ENCODE results near the gene LDLRAD2. TPM values are rescaled to one million over a fixed set of nuclear protein-coding genes. Genes with fewer than 3 reads are reported as not detected.
A peak's percentile ranks its signal among the peaks of the same experiment; 100 is the strongest.

Gene LDLRAD2
- total and polyA plus RNA-seq, 10 of the 15 experiments (the other 5 are each of a cell fraction or from before 2014, with no cell fraction given), result 0.04 to 0.23 (median 0.11) TPM; not detected in 7

DNA sequence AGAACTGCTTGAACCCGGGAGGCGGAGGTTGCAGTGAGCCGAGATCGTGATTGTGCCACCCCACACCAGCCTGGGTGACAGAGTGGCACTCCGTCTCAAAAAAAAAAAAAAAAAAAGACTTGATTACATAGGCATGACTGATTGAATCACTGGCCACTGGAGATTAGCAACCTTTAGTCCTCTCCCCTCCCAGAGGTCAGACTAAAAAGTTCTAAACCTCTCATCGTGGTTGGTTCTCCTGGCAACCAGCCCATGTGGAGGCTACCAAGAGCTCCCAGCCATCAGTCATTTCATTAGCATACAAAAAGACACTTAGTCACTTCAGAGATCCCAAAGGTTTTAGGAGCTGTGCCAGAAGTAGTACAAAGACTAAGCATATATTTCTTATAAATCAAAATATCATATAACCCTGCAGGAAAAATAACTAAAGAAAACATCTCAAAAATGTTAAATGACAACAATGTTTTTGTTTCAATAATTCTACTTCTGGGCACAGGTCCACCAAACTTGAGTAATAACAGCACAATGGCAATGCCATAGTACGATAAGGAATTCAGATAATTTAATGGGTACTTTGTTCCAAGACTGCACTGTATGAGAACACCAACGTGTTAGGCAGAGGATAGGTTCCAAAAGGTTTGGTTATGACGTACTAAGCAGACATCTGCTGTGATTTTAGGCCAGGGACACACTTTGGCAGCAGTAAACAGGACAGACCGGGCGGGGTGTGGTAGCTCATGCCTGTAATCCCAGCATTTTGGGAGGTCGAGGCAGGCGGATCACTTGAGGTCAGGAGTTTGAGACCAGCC, 47.2 kb upstream of the LDLRAD2 start (continued):
- TF ChIP-seq, protein P1, sequence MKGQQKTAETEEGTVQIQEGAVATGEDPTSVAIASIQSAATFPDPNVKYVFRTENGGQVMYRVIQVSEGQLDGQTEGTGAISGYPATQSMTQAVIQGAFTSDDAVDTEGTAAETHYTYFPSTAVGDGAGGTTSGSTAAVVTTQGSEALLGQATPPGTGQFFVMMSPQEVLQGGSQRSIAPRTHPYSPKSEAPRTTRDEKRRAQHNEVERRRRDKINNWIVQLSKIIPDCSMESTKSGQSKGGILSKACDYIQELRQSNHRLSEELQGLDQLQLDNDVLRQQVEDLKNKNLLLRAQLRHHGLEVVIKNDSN (IDR thresholded peaks at IDR 0.05; ENCODE audit: borderline replicate concordance, extremely low read length, insufficient read depth, low read depth, low read length), result no peak
- TF ChIP-seq ZNF384 (IDR thresholded peaks at IDR 0.05; ENCODE audit: borderline replicate concordance, low read depth, low read length) (0 out of 2 replicates have a peak, but pooled peaks have one; percentile 41), ETV6 (conservative IDR thresholded peaks at IDR 0.05 in 1 of 2, IDR thresholded peaks at IDR 0.05 in 1 of 2; ENCODE audit: borderline replicate concordance in 1 of 2, low read depth in 1 of 2) (no peak), ATF7 (IDR thresholded peaks at IDR 0.05; ENCODE audit: low read depth) (0 out of 2 replicates have a peak, but pooled peaks have one; percentile 15), PBX3 (IDR thresholded peaks at IDR 0.05; ENCODE audit: insufficient replicate concordance, low read depth, low read length) (peak; percentile 45), CHD1 (IDR thresholded peaks at IDR 0.05; ENCODE audit: low read depth, low read length) (no peak), TAF1 (IDR thresholded peaks at IDR 0.05; ENCODE audit: borderline replicate concordance, low read depth, low read length) (no peak), CREB1 (IDR thresholded peaks at IDR 0.05; ENCODE audit: low read depth) (0 out of 2 replicates have a peak, but pooled peaks have one; percentile 12), MAX (IDR thresholded peaks at IDR 0.05; ENCODE audit: low read depth, low read length) (no peak), RUNX3 (IDR thresholded peaks at IDR 0.05; ENCODE audit: low read length) (no peak)
- TF ChIP-seq, protein P2, sequence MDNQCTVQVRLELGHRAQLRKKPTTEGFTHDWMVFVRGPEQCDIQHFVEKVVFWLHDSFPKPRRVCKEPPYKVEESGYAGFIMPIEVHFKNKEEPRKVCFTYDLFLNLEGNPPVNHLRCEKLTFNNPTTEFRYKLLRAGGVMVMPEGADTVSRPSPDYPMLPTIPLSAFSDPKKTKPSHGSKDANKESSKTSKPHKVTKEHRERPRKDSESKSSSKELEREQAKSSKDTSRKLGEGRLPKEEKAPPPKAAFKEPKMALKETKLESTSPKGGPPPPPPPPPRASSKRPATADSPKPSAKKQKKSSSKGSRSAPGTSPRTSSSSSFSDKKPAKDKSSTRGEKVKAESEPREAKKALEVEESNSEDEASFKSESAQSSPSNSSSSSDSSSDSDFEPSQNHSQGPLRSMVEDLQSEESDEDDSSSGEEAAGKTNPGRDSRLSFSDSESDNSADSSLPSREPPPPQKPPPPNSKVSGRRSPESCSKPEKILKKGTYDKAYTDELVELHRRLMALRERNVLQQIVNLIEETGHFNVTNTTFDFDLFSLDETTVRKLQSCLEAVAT (IDR thresholded peaks at IDR 0.05), result 0 out of 2 replicates have a peak, but pooled peaks have one; percentile 4
- TF ChIP-seq, protein P3, sequence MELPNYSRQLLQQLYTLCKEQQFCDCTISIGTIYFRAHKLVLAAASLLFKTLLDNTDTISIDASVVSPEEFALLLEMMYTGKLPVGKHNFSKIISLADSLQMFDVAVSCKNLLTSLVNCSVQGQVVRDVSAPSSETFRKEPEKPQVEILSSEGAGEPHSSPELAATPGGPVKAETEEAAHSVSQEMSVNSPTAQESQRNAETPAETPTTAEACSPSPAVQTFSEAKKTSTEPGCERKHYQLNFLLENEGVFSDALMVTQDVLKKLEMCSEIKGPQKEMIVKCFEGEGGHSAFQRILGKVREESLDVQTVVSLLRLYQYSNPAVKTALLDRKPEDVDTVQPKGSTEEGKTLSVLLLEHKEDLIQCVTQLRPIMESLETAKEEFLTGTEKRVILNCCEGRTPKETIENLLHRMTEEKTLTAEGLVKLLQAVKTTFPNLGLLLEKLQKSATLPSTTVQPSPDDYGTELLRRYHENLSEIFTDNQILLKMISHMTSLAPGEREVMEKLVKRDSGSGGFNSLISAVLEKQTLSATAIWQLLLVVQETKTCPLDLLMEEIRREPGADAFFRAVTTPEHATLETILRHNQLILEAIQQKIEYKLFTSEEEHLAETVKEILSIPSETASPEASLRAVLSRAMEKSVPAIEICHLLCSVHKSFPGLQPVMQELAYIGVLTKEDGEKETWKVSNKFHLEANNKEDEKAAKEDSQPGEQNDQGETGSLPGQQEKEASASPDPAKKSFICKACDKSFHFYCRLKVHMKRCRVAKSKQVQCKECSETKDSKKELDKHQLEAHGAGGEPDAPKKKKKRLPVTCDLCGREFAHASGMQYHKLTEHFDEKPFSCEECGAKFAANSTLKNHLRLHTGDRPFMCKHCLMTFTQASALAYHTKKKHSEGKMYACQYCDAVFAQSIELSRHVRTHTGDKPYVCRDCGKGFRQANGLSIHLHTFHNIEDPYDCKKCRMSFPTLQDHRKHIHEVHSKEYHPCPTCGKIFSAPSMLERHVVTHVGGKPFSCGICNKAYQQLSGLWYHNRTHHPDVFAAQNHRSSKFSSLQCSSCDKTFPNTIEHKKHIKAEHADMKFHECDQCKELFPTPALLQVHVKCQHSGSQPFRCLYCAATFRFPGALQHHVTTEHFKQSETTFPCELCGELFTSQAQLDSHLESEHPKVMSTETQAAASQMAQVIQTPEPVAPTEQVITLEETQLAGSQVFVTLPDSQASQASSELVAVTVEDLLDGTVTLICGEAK (IDR thresholded peaks at IDR 0.05; ENCODE audit: borderline replicate concordance), result no peak
- TF ChIP-seq, protein P4, sequence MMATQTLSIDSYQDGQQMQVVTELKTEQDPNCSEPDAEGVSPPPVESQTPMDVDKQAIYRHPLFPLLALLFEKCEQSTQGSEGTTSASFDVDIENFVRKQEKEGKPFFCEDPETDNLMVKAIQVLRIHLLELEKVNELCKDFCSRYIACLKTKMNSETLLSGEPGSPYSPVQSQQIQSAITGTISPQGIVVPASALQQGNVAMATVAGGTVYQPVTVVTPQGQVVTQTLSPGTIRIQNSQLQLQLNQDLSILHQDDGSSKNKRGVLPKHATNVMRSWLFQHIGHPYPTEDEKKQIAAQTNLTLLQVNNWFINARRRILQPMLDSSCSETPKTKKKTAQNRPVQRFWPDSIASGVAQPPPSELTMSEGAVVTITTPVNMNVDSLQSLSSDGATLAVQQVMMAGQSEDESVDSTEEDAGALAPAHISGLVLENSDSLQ (IDR thresholded peaks at IDR 0.05), result peak; percentile 91
- TF ChIP-seq, protein P5, sequence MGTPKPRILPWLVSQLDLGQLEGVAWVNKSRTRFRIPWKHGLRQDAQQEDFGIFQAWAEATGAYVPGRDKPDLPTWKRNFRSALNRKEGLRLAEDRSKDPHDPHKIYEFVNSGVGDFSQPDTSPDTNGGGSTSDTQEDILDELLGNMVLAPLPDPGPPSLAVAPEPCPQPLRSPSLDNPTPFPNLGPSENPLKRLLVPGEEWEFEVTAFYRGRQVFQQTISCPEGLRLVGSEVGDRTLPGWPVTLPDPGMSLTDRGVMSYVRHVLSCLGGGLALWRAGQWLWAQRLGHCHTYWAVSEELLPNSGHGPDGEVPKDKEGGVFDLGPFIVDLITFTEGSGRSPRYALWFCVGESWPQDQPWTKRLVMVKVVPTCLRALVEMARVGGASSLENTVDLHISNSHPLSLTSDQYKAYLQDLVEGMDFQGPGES (IDR thresholded peaks at IDR 0.05), result no peak

Data from GM12878 (cell line).